HG02678 (cell line): Measurements from ENCODE around the gene TGM3.

Source experiments
- ATAC-seq: cut with Tn5 transposase; IDR thresholded peaks from one replicate; pipeline ENCODE4 v1.9.1; 2021; ENCODE audit warnings: mild to moderate bottlenecking, moderate library complexity; ENCODE audit not compliant: unreplicated experiment

TGM3 gene

GRCh38 chr20:2374346-2375125 is 78.7 kb downstream of the TGM3 start:
- ATAC-seq: no peak

GRCh38 chr20:2378893-2379292 is 83.1 kb downstream of the TGM3 start:
- no peak for ATAC-seq

GRCh38 chr20:2379511-2380229 is 83.9 kb downstream of the TGM3 start:
- ATAC-seq: no peak

- no peak for ATAC-seq
Observed at GRCh38 chr20:2380601-2381000, 84.8 kb downstream of the TGM3 start, which contains the start of gene TGM6. TSS of gene TGM6 (plus strand) at chr20:2380901. CDS start at chr20:2380969, 68 bp downstream.

- ATAC-seq: no peak
Observed at GRCh38 chr20:2381303-2381702, 85.5 kb downstream of the TGM3 start.

GRCh38 chr20:2382833-2383232 is 87.0 kb downstream of the TGM3 start:
- no peak for ATAC-seq

GRCh38 chr20:2385026-2385425 is 89.2 kb downstream of the TGM3 start:
- ATAC-seq: no peak

- ATAC-seq: no peak
Observed at GRCh38 chr20:2385496-2385895, 89.7 kb downstream of the TGM3 start.

GRCh38 chr20:2386516-2387179 is 90.8 kb downstream of the TGM3 start:
- no peak for ATAC-seq

- ATAC-seq: no peak
Observed at GRCh38 chr20:2387180-2387577, 91.4 kb downstream of the TGM3 start.

GRCh38 chr20:2387580-2387979 is 91.8 kb downstream of the TGM3 start:
- no peak for ATAC-seq
